ENCODE data around the gene TAF8.

TAF8 gene

GRCh38 chr6:42049948-42050296, 402 bp upstream of the TAF8 start:
- no peak for DNase-seq (ENCODE audit: low read depth in 2 of 2, low spot score in 1 of 2)

GRCh38 chr6:42051268-42051653, 937 bp downstream of the TAF8 start:
- no peak for DNase-seq (ENCODE audit: low read depth in 2 of 2, low spot score in 1 of 2)

- no peak for DNase-seq (ENCODE audit: low read depth in 2 of 2, low spot score in 1 of 2)
These were observed 3.3 kb downstream of the TAF8 start for GRCh38 chr6:42053601-42054000.

GRCh38 chr6:42059743-42060142, 9.4 kb downstream of the TAF8 start:
- no peak for DNase-seq (ENCODE audit: low read depth in 2 of 2, low spot score in 1 of 2)

GRCh38 chr6:42066156-42066675, 15.9 kb downstream of the TAF8 start:
- DNase-seq (ENCODE audit: low read depth in 2 of 2, low spot score in 1 of 2): no peak

GRCh38 chr6:42068173-42068572, 17.8 kb downstream of the TAF8 start:
- DNase-seq (ENCODE audit: low read depth in 2 of 2, low spot score in 1 of 2): no peak

GRCh38 chr6:42068872-42069522, 18.7 kb downstream of the TAF8 start:
- no peak for DNase-seq (ENCODE audit: low read depth in 2 of 2, low spot score in 1 of 2)

GRCh38 chr6:42071881-42072583, 21.7 kb downstream of the TAF8 start:
- no peak for DNase-seq (ENCODE audit: low read depth in 2 of 2, low spot score in 1 of 2)

GRCh38 chr6:42073287-42073686, 23.0 kb downstream of the TAF8 start:
- no peak for DNase-seq (ENCODE audit: low read depth in 2 of 2, low spot score in 1 of 2)

GRCh38 chr6:42075159-42075838, 25.0 kb downstream of the TAF8 start:
- DNase-seq (ENCODE audit: low read depth in 2 of 2, low spot score in 1 of 2): peak; percentile 17 to 33

- DNase-seq (ENCODE audit: low read depth in 2 of 2, low spot score in 1 of 2): no peak
These were observed 28.1 kb downstream of the TAF8 start for GRCh38 chr6:42078386-42078785.

- no peak for DNase-seq (ENCODE audit: low read depth in 2 of 2, low spot score in 1 of 2)
These were observed 29.7 kb downstream of the TAF8 start for GRCh38 chr6:42079941-42080464.

- no peak for DNase-seq (ENCODE audit: low read depth in 2 of 2, low spot score in 1 of 2)
These were observed 33.2 kb downstream of the TAF8 start for GRCh38 chr6:42083530-42083929.

GRCh38 chr6:42084889-42085288, 34.6 kb downstream of the TAF8 start:
- DNase-seq (ENCODE audit: low read depth in 2 of 2, low spot score in 1 of 2): no peak

- no peak for DNase-seq (ENCODE audit: low read depth in 2 of 2, low spot score in 1 of 2)
These were observed 36.0 kb downstream of the TAF8 start for GRCh38 chr6:42086046-42087035.

- DNase-seq (ENCODE audit: low read depth in 2 of 2, low spot score in 1 of 2): no peak
These were observed 37.8 kb downstream of the TAF8 start for GRCh38 chr6:42088101-42088591.

GRCh38 chr6:42090819-42091717, 40.7 kb downstream of the TAF8 start:
- DNase-seq (ENCODE audit: low read depth in 2 of 2, low spot score in 1 of 2): no peak

GRCh38 chr6:42091718-42092023, 41.3 kb downstream of the TAF8 start:
- DNase-seq (ENCODE audit: low read depth in 2 of 2, low spot score in 1 of 2): no peak

- no peak for DNase-seq (ENCODE audit: low read depth in 2 of 2, low spot score in 1 of 2)
These were observed 43.4 kb downstream of the TAF8 start for GRCh38 chr6:42093582-42094329.
